HCT116 (cell line): ENCODE results near the gene TPMT. TPM values are rescaled to one million over a fixed set of nuclear protein-coding genes. Genes with fewer than 3 reads are reported as not detected.

Source experiments
- ATAC-seq: fragments of 200-7000 bp; cut with Tn5 transposase; 2 replicates; pipeline ENCODE4 v1.9.1; 2020; ENCODE audit warnings: mild to moderate bottlenecking, moderate library complexity
- BruUV-seq: library from RNA; stranded (reverse); fragments of 400-500 nt; replicated peaks from 2 replicates; lab custom pipeline; 2021; lab: Mats Ljungman, UMichigan
- CTCF ChIA-PET: fragments of 300-600 bp; sonication (Branson Sonifier 250); formaldehyde crosslinking; loops from one replicate; lab custom pipeline; 2021; ENCODE audit warnings: antibody characterized with exemption; lab: Charles Lee
- POLR2A ChIA-PET: fragments of 300-600, 350-600 bp; sonication (Branson Sonifier 250); formaldehyde crosslinking; loops from one replicate; lab custom pipeline; 2021; ENCODE audit warnings: antibody characterized with exemption; lab: Charles Lee
- RAD21 ChIA-PET, 2 experiments: fragments of 300-600 bp; sonication (Branson Sonifier 250); formaldehyde crosslinking; loops; one replicate each; lab custom pipeline; 2023; ENCODE audit warnings: low total read pairs in 2 of 2; ENCODE audit not compliant: uncharacterized antibody in 2 of 2, unreplicated experiment in 2 of 2, low non-redundant PET in 1 of 2; lab: Charles Lee
- DNase-seq: peaks from one replicate; pipeline ENCODE4 v3.0.0-alpha.2; 2010; ENCODE audit warnings: low read depth, low spot score
- H2AFZ ChIP-seq: fragments of 200-600 bp; shearing (Covaris generic), sonication (generic); 2 replicates; pipeline ENCODE4 v1.6.1; 2017; ENCODE audit warnings: low read depth, mixed run types, mixed read lengths, antibody characterized with exemption, low read length; ENCODE audit not compliant: poor library complexity, severe bottlenecking
- H3K27ac ChIP-seq: 2 replicates; pipeline ENCODE4 v1.5.1; 2012; ENCODE audit warnings: low read depth, low read length
- H3K27me3 ChIP-seq: fragments of 200-600 bp; sonication (generic); 2 replicates; pipeline ENCODE4 v1.6.1; 2016; ENCODE audit warnings: mixed run types, low read length, mixed read lengths; ENCODE audit not compliant: insufficient read depth
- H3K36me3 ChIP-seq, 2 experiments: fragments of 200-500 bp in 1 of 2; fragments of 200-600 bp in 1 of 2; sonication (Bioruptor generic) in 1 of 2; sonication (generic) in 1 of 2; 2 replicates each; pipeline versions ENCODE4 v1.5.1 to v1.6.1; 2014 to 2016; ENCODE audit warnings: low read length in 2 of 2, inconsistent platforms in 1 of 2, mixed read lengths in 1 of 2, mixed run types in 1 of 2; ENCODE audit not compliant: insufficient read depth in 2 of 2, control insufficient read depth in 1 of 2
- H3K4me1 ChIP-seq, 2 experiments: fragments of 200-600 bp in 1 of 2; sonication (generic) in 1 of 2; 2 replicates each; pipeline versions ENCODE4 v1.5.1 to v1.6.1; 2012 to 2017; ENCODE audit warnings: low read length in 2 of 2, inconsistent platforms in 1 of 2, mild to moderate bottlenecking in 1 of 2, mixed read lengths in 1 of 2, mixed run types in 1 of 2, moderate library complexity in 1 of 2; ENCODE audit not compliant: insufficient read depth in 2 of 2, control insufficient read depth in 1 of 2
- H3K4me2 ChIP-seq: fragments of 200-600 bp; sonication (generic); 2 replicates; pipeline ENCODE4 v1.6.1; 2017; ENCODE audit warnings: mixed run types, low read length, mixed read lengths
- H3K4me3 ChIP-seq, 2 experiments: fragments of 200-600 bp in 1 of 2; sonication (generic) in 1 of 2; replicated peaks in 1 of 2; 2 replicates each; pipeline ENCODE4 v1.5.1; 2011 to 2016; ENCODE audit warnings: low read length in 2 of 2, control low read depth in 1 of 2, low read depth in 1 of 2, mild to moderate bottlenecking in 1 of 2, mixed read lengths in 1 of 2, mixed run types in 1 of 2
- H3K79me2 ChIP-seq: fragments of 200-600 bp; sonication (generic); 2 replicates; pipeline ENCODE4 v1.6.1; 2017; ENCODE audit warnings: mild to moderate bottlenecking, mixed run types, low read length, moderate library complexity, mixed read lengths; ENCODE audit not compliant: insufficient read depth
- H3K9ac ChIP-seq: fragments of 200-600 bp; sonication (generic); 2 replicates; pipeline ENCODE4 v1.6.1; 2016; ENCODE audit warnings: low read length, mixed read lengths
- H3K9me2 ChIP-seq: fragments of 200-600 bp; sonication (generic), shearing (Covaris generic); 2 replicates; pipeline ENCODE4 v1.6.1; 2017; ENCODE audit warnings: mixed run types, mild to moderate bottlenecking, moderate library complexity; ENCODE audit not compliant: insufficient read depth
- H3K9me3 ChIP-seq, 2 experiments: fragments of 200-500 bp in 1 of 2; fragments of 200-600 bp in 1 of 2; sonication (Bioruptor generic) in 1 of 2; sonication (generic) in 1 of 2; 2 replicates each; pipeline ENCODE4 v1.6.1; 2014 to 2017; ENCODE audit warnings: low read length in 2 of 2, mixed read lengths in 2 of 2, inconsistent platforms in 1 of 2, low read depth in 1 of 2, mild to moderate bottlenecking in 1 of 2, mixed run types in 1 of 2, moderate library complexity in 1 of 2; ENCODE audit not compliant: control insufficient read depth in 1 of 2, insufficient read depth in 1 of 2
- H4K20me1 ChIP-seq: fragments of 200-600 bp; sonication (generic), shearing (Covaris generic); 2 replicates; pipeline ENCODE4 v1.6.1; 2017; ENCODE audit warnings: mixed run types, mild to moderate bottlenecking, moderate library complexity; ENCODE audit not compliant: insufficient read depth
- CEBPB ChIP-seq: IDR thresholded peaks from 2 replicates; pipeline ENCODE4 v1.6.1; 2012; ENCODE audit warnings: low read depth
- EGR1 ChIP-seq: IDR thresholded peaks from 2 replicates; pipeline ENCODE4 v1.6.1; 2012; ENCODE audit warnings: low read depth
- ELF1 ChIP-seq: IDR thresholded peaks from 2 replicates; pipeline ENCODE4 v1.6.1; 2012; ENCODE audit warnings: low read depth, borderline replicate concordance
- EZH2 ChIP-seq: fragments of 200-600 bp; sonication (generic); IDR thresholded peaks from 2 replicates; pipeline ENCODE4 v1.6.1; 2017; ENCODE audit warnings: antibody characterized with exemption, mixed run types
- JUND ChIP-seq: IDR thresholded peaks from 2 replicates; pipeline ENCODE4 v1.6.1; 2012
- POLR2AphosphoS5 ChIP-seq: IDR thresholded peaks from 2 replicates; pipeline ENCODE4 v1.6.1; 2011; ENCODE audit warnings: mild to moderate bottlenecking, low read depth, low read length, moderate library complexity
- SIN3A ChIP-seq: IDR thresholded peaks from 2 replicates; pipeline ENCODE4 v1.6.1; 2012; ENCODE audit warnings: low read depth
- SP1 ChIP-seq: IDR thresholded peaks from 2 replicates; pipeline ENCODE4 v1.6.1; 2012; ENCODE audit warnings: low read depth
- YY1 ChIP-seq: IDR thresholded peaks from 2 replicates; pipeline ENCODE4 v1.6.1; 2011; ENCODE audit warnings: low read length, low read depth, moderate library complexity, mild to moderate bottlenecking; ENCODE audit not compliant: insufficient replicate concordance; ENCODE audit errors: extremely low read depth
- ZFX ChIP-seq: fragments of 450-650 bp; IDR thresholded peaks from 2 replicates; pipeline ENCODE4 v1.6.1; 2017
- intact Hi-C: fragments of 100-400 bp; cut with micrococcal nuclease; formaldehyde crosslinking; loops from 2 replicates; pipeline ENCODE4 v1.10.0; 2022
- total RNA-seq: library from RNA; stranded (reverse); gene quantifications from one replicate; pipeline ENCODE4 v1.2.1, GENCODE V29; 2021; ENCODE audit not compliant: unreplicated experiment
- TF ChIP-seq, protein P1 (sequence below): IDR thresholded peaks from 2 replicates; pipeline ENCODE4 v1.6.1; 2012; ENCODE audit warnings: low read depth
- TF ChIP-seq, protein P2 (sequence below): IDR thresholded peaks from 2 replicates; pipeline ENCODE4 v1.6.1; 2012

The TPMT gene
- total RNA-seq, 1 experiment from 2014 or later, result 10.1 TPM

DNA sequence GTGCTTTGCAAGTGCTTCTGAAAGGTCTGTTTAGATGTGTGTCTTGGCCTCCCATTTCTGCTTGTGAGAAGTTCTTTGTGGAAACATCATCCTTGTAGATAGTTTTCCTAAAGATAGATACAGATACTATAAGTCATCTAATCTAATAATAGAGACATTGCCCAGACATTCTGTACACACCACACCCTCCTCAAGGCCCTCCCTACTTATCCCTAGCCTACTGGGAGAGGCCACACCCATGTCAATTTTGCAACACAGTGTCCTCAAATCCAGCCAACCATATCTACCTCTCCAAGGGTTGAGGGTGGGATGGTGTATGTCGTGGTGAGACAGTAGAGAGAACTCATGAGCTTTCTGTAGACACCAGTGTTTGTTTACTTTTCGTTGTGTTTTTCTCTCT is 6.6 kb upstream of the TPMT start:
- TF ChIP-seq YY1 (no peak), ELF1 (no peak), JUND (no peak)
- TF ChIP-seq, protein P1, sequence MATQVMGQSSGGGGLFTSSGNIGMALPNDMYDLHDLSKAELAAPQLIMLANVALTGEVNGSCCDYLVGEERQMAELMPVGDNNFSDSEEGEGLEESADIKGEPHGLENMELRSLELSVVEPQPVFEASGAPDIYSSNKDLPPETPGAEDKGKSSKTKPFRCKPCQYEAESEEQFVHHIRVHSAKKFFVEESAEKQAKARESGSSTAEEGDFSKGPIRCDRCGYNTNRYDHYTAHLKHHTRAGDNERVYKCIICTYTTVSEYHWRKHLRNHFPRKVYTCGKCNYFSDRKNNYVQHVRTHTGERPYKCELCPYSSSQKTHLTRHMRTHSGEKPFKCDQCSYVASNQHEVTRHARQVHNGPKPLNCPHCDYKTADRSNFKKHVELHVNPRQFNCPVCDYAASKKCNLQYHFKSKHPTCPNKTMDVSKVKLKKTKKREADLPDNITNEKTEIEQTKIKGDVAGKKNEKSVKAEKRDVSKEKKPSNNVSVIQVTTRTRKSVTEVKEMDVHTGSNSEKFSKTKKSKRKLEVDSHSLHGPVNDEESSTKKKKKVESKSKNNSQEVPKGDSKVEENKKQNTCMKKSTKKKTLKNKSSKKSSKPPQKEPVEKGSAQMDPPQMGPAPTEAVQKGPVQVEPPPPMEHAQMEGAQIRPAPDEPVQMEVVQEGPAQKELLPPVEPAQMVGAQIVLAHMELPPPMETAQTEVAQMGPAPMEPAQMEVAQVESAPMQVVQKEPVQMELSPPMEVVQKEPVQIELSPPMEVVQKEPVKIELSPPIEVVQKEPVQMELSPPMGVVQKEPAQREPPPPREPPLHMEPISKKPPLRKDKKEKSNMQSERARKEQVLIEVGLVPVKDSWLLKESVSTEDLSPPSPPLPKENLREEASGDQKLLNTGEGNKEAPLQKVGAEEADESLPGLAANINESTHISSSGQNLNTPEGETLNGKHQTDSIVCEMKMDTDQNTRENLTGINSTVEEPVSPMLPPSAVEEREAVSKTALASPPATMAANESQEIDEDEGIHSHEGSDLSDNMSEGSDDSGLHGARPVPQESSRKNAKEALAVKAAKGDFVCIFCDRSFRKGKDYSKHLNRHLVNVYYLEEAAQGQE, result no peak
- RAD21 ChIA-PET, result no interaction called here
- H3K27ac ChIP-seq, result no peak overlapping the region
- no TSS peak for BruUV-seq
- H3K79me2 ChIP-seq, result no peaks in the 10 kb centered on the region
- H4K20me1 ChIP-seq, result no peaks in the 10 kb centered on the region
- intact Hi-C loops, result no loop called here
- CTCF ChIA-PET, result no interaction called here
- DNase-seq (no peak), ATAC-seq (no peak)
- no peak overlapping the region for H3K4me3 ChIP-seq
- H3K36me3 ChIP-seq, result peaks cover 2 to 16% of the 10 kb centered on the region in 2 experiments; a peak in 2 of 4 replicates
- H3K9me2 ChIP-seq, result no peaks in the 10 kb centered on the region
- POLR2A ChIA-PET, result no interaction called here
- H2AFZ ChIP-seq, result no peak overlapping the region
- H3K4me1 ChIP-seq, result peaks cover 2 to 4% of the 10 kb centered on the region in 2 experiments; a peak in 3 of 4 replicates
- H3K9me3 ChIP-seq, result no peaks in the 10 kb centered on the region
- H3K27me3 ChIP-seq, result no peaks in the 10 kb centered on the region
- H3K9ac ChIP-seq, result no peak overlapping the region
- H3K4me2 ChIP-seq, result no peak overlapping the region

DNA sequence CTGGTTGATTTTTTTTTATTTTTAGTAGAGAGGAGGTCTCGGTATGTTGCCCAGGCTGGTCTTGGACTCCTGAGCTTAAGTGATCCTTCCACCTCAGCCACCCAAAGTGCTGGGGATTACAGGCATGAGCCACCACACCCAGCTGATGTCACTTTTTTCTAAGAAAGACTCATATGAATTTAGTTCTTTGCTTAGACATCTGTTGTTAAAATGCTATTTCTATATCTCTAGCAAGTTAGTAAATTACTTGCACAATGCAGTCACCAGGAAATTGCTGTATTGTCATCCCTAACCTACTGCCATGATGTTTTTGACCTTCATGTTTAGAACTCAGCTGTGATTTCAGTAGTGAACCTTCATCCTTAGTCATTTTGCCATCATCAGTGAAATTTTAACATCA is 6.0 kb upstream of the TPMT start:
- Histone ChIP-seq H3K4me3 (no peak overlapping the region), H3K36me3 (peaks cover 0 to 16% of the 10 kb centered on the region in 2 experiments; a peak in 2 of 4 replicates), H4K20me1 (no peaks in the 10 kb centered on the region), H3K9ac (no peak overlapping the region), H3K79me2 (no peaks in the 10 kb centered on the region), H3K9me2 (no peaks in the 10 kb centered on the region), H3K27me3 (no peaks in the 10 kb centered on the region), H2AFZ (no peak overlapping the region), H3K4me1 (peaks cover 7% of the 10 kb centered on the region in 2 experiments; a peak in 3 of 4 replicates), H3K9me3 (no peaks in the 10 kb centered on the region), H3K4me2 (no peak overlapping the region), H3K27ac (no peak overlapping the region)
- ChIA-PET POLR2A (no interaction called here), RAD21 (no interaction called here), CTCF (no interaction called here)
- DNase-seq (no peak), ATAC-seq (no peak)
- intact Hi-C loops, result no loop called here
- no TSS peak for BruUV-seq
- TF ChIP-seq POLR2AphosphoS5 (no peak), SP1 (no peak), JUND (no peak), EGR1 (no peak), CEBPB (no peak), SIN3A (no peak), EZH2 (no peak), ZFX (no peak)
- TF ChIP-seq, protein P2, sequence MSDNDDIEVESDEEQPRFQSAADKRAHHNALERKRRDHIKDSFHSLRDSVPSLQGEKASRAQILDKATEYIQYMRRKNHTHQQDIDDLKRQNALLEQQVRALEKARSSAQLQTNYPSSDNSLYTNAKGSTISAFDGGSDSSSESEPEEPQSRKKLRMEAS, result no peak
